Sigmoid colon (tissue), 7 donors: Measurements from ENCODE around the gene NDST3. TPM values are rescaled to one million over a fixed set of nuclear protein-coding genes. Genes with fewer than 3 reads are reported as not detected.
"Not testable (repeated sequence)": the region's sequence is repeated elsewhere in the genome, so short reads cannot be mapped to it uniquely, and the experiment has no call there.

Experiments used
- DNase-seq: peaks from one replicate; pipeline ENCODE4 v3.0.0-alpha.2; 2019
- H3K27ac ChIP-seq, 4 donors: fragments of 200-600 bp; sonication (generic); one replicate each; pipeline ENCODE4 v1.5.1; 2016 to 2019; ENCODE audit warnings: mild to moderate bottlenecking in 1 of 4
- H3K27me3 ChIP-seq, 3 donors: fragments of 200-600 bp; sonication (generic); one replicate each; pipeline ENCODE4 v1.5.1; 2019; ENCODE audit warnings: mild to moderate bottlenecking in 1 of 3
- H3K36me3 ChIP-seq, 4 donors: fragments of 200-600 bp; sonication (generic); one replicate each; pipeline ENCODE4 v1.5.1; 2016 to 2019
- H3K4me1 ChIP-seq, 4 donors: fragments of 200-600 bp; sonication (generic); one replicate each; pipeline ENCODE4 v1.5.1; 2017 to 2019
- H3K4me3 ChIP-seq, 4 donors: fragments of 200-600 bp; sonication (generic); one replicate each; pipeline ENCODE4 v1.5.1; 2017 to 2019; ENCODE audit warnings: mild to moderate bottlenecking in 2 of 4, moderate library complexity in 1 of 4
- H3K9me3 ChIP-seq, 4 donors: fragments of 200-600 bp in 3 of 4; sonication (generic) in 3 of 4; one replicate each; pipeline versions ENCODE4 v1.5.1 to v1.6.1; 2013 to 2019
- CTCF ChIP-seq, 4 experiments: fragments of 450-650 bp in 3 of 4; fragments of 200-600 bp in 1 of 4; IDR thresholded peaks; one replicate each; pipeline ENCODE4 v1.5.1; 2016 to 2019; ENCODE audit warnings: antibody characterized with exemption in 4 of 4, mild to moderate bottlenecking in 3 of 4, moderate library complexity in 2 of 4
- EP300 ChIP-seq, 4 donors: sonication (generic); formaldehyde crosslinking; IDR thresholded peaks; one replicate each; pipeline ENCODE4 v1.6.1; 2017; ENCODE audit warnings: antibody characterized with exemption in 4 of 4
- POLR2A ChIP-seq, 2 donors: fragments of 450-650 bp; IDR thresholded peaks; one replicate each; pipeline ENCODE4 v1.6.1; 2016; ENCODE audit warnings: antibody characterized with exemption in 2 of 2, mild to moderate bottlenecking in 2 of 2, moderate library complexity in 2 of 2
- POLR2AphosphoS5 ChIP-seq, 4 donors: sonication (generic); formaldehyde crosslinking; IDR thresholded peaks; one replicate each; pipeline ENCODE4 v1.6.1; 2017; ENCODE audit warnings: antibody characterized with exemption in 4 of 4
- WGBS, 2 donors: extraction: QIAGEN DNeasy Blood & Tissue Kit; methylation state at CpG; one replicate each; pipeline ENCODE4 v1.1.7; 2013; 5-methylcytosine and 5-hydroxymethylcytosine counted together
- intact Hi-C: fragments of 100-400 bp; cut with DNase I; formaldehyde crosslinking; loops from one replicate; pipeline ENCODE4 v1.15.1; 2023
- polyA plus RNA-seq, 3 donors: library from polyadenylated mRNA; stranded (reverse); fragments of 200-250 nt; gene quantifications; one replicate each; pipeline ENCODE4 v1.2.3, GENCODE V29; 2013
- total RNA-seq, 4 donors: library from RNA; depleted of rRNA; stranded (reverse); fragments of >200 nt; gene quantifications; one replicate each; pipeline ENCODE4 v1.1.0, GENCODE V29; 2016
- donor health status: healthy with polysubstance abuse.
- donor health status: Bipolar disorder and iron deficiency.
- donor health status: healthy.

Gene NDST3
- total and polyA plus RNA-seq, 7 donors: under 0.01 to 0.04 (median under 0.01) TPM; not detected in 4

- TF ChIP-seq CTCF (IDR thresholded peaks at IDR 0.05): no peak
- no peak for TF ChIP-seq EP300 (IDR thresholded peaks at IDR 0.05)
- no peak for TF ChIP-seq POLR2A (IDR thresholded peaks at IDR 0.05)
- no peak for TF ChIP-seq POLR2AphosphoS5 (IDR thresholded peaks at IDR 0.05)
- DNase-seq: no peak
- 97 to 99% methylated on average over 3 of the region's 3 CpGs for WGBS, 2 donors
- H3K27me3 ChIP-seq: no peaks in the 10 kb centered on the region
- intact Hi-C loops: no loop called here
- H3K4me3 ChIP-seq: no peak overlapping the region
- no peak overlapping the region for H3K27ac ChIP-seq
- H3K9me3 ChIP-seq: no peaks in the 10 kb centered on the region
- no peaks in the 10 kb centered on the region for H3K36me3 ChIP-seq
- H3K4me1 ChIP-seq: peaks cover 0 to 9% (median 0%) of the 10 kb centered on the region in 4 donors
Measured at GRCh38 chr4:118264096-118264495, 229.8 kb downstream of the NDST3 start.

- intact Hi-C loops: no loop called here
- Histone ChIP-seq H3K4me3 (peak overlapping the region; percentile 35 to 60 (median 53)), H3K4me1 (peaks cover 0 to 9% (median 0%) of the 10 kb centered on the region in 4 donors), H3K36me3 (no peaks in the 10 kb centered on the region), H3K27me3 (no peaks in the 10 kb centered on the region), H3K27ac (no peak overlapping the region), H3K9me3 (no peaks in the 10 kb centered on the region)
- no peak for DNase-seq
- 14 to 23% methylated on average over 64 of the region's 64 CpGs for WGBS, 2 donors
- TF ChIP-seq POLR2AphosphoS5 (IDR thresholded peaks at IDR 0.05): no peak
- TF ChIP-seq EP300 (IDR thresholded peaks at IDR 0.05): no peak
- TF ChIP-seq CTCF (IDR thresholded peaks at IDR 0.05): no peak
- TF ChIP-seq POLR2A (IDR thresholded peaks at IDR 0.05): no peak
Measured at GRCh38 chr4:118265312-118266144, 231.2 kb downstream of the NDST3 start.

GRCh38 chr4:118266145-118266496 is 231.8 kb downstream of the NDST3 start:
- H3K4me1 ChIP-seq, DNase-seq, H3K4me3 ChIP-seq, H3K9me3 ChIP-seq, H3K36me3 ChIP-seq, intact Hi-C loops, H3K27me3 ChIP-seq, H3K27ac ChIP-seq: not testable (repeated sequence)
- 91 to 93% methylated on average over 4 of the region's 4 CpGs for WGBS, 2 donors

- no peaks in the 10 kb centered on the region for H3K27me3 ChIP-seq
- peaks cover 0 to 9% (median 0%) of the 10 kb centered on the region in 4 donors for H3K4me1 ChIP-seq
- H3K4me3 ChIP-seq: no peak overlapping the region
- TF ChIP-seq CTCF (IDR thresholded peaks at IDR 0.05) (no peak), POLR2A (IDR thresholded peaks at IDR 0.05) (no peak), POLR2AphosphoS5 (IDR thresholded peaks at IDR 0.05) (no peak), EP300 (IDR thresholded peaks at IDR 0.05) (no peak)
- WGBS, 2 donors: 84 to 85% methylated on average over 3 of the region's 3 CpGs
- no peaks in the 10 kb centered on the region for H3K9me3 ChIP-seq
- intact Hi-C loops: no loop called here
- no peaks in the 10 kb centered on the region for H3K36me3 ChIP-seq
- DNase-seq: no peak
- no peak overlapping the region for H3K27ac ChIP-seq
Measured at GRCh38 chr4:118268780-118269179, 234.5 kb downstream of the NDST3 start.

- no peaks in the 10 kb centered on the region for H3K27me3 ChIP-seq
- H3K36me3 ChIP-seq: no peaks in the 10 kb centered on the region
- no peak overlapping the region for H3K27ac ChIP-seq
- H3K9me3 ChIP-seq: no peaks in the 10 kb centered on the region
- H3K4me1 ChIP-seq: peaks cover 0 to 4% (median 0%) of the 10 kb centered on the region in 4 donors
- no peak overlapping the region for H3K4me3 ChIP-seq
- WGBS, 2 donors: 1 to 6% methylated on average over 2 of the region's 2 CpGs
- intact Hi-C loops: no loop called here
- DNase-seq: no peak
- TF ChIP-seq POLR2AphosphoS5 (IDR thresholded peaks at IDR 0.05) (no peak), EP300 (IDR thresholded peaks at IDR 0.05) (no peak), POLR2A (IDR thresholded peaks at IDR 0.05) (no peak), CTCF (IDR thresholded peaks at IDR 0.05) (peak; percentile 10 to 45 (median 20))
Measured at GRCh38 chr4:118270492-118270891, 236.2 kb downstream of the NDST3 start.
